Mesenchymal stem cell (in vitro differentiated cells and primary cell): ENCODE results near the gene TMEM170B.

Source experiments
- DNase-seq: peaks from one replicate; pipeline ENCODE4 v3.0.0-alpha.2; 2013
- H2AFZ ChIP-seq: one replicate; pipeline ENCODE4 v1.6.1; 2013; ENCODE audit warnings: low read depth, mild to moderate bottlenecking, control low read depth, inconsistent platforms, low read length, moderate library complexity
- H2AK5ac ChIP-seq: 2 replicates; pipeline ENCODE4 v1.6.1; 2013; ENCODE audit warnings: low read length, moderate library complexity, mild to moderate bottlenecking, inconsistent platforms; ENCODE audit not compliant: severe bottlenecking
- H2BK120ac ChIP-seq: one replicate; pipeline ENCODE4 v1.6.1; 2013; ENCODE audit warnings: low read depth, mild to moderate bottlenecking, inconsistent platforms, low read length, moderate library complexity
- H2BK12ac ChIP-seq, 2 experiments: one replicate each; pipeline ENCODE4 v1.6.1; 2013; ENCODE audit warnings: inconsistent platforms in 2 of 2, low read length in 2 of 2, mild to moderate bottlenecking in 2 of 2, moderate library complexity in 2 of 2, control low read depth in 1 of 2
- H2BK15ac ChIP-seq: one replicate; pipeline ENCODE4 v1.6.1; 2013; ENCODE audit warnings: mild to moderate bottlenecking, low read depth, inconsistent platforms; ENCODE audit not compliant: poor library complexity, severe bottlenecking
- H2BK5ac ChIP-seq: 2 replicates; pipeline ENCODE4 v1.6.1; 2013; ENCODE audit warnings: low read depth, mild to moderate bottlenecking, low read length, control low read depth, inconsistent platforms; ENCODE audit not compliant: poor library complexity, severe bottlenecking
- H3K14ac ChIP-seq, 2 experiments: one replicate each; pipeline ENCODE4 v1.6.1; 2013; ENCODE audit warnings: inconsistent platforms in 2 of 2, low read length in 2 of 2, control low read depth in 1 of 2, mild to moderate bottlenecking in 1 of 2, moderate library complexity in 1 of 2
- H3K18ac ChIP-seq, 2 experiments: one replicate each; pipeline ENCODE4 v1.6.1; 2013; ENCODE audit warnings: inconsistent platforms in 2 of 2, low read length in 2 of 2, control low read depth in 1 of 2, low read depth in 1 of 2, mild to moderate bottlenecking in 1 of 2
- H3K23ac ChIP-seq, 2 experiments: one replicate each; pipeline ENCODE4 v1.6.1; 2013; ENCODE audit warnings: inconsistent platforms in 2 of 2, low read length in 2 of 2, mild to moderate bottlenecking in 2 of 2, moderate library complexity in 2 of 2, control low read depth in 1 of 2
- H3K27ac ChIP-seq: 2 replicates; pipeline ENCODE4 v1.5.1; 2013; ENCODE audit warnings: mild to moderate bottlenecking, moderate library complexity, low read length, control low read depth, inconsistent platforms; ENCODE audit not compliant: poor library complexity, severe bottlenecking
- H3K27me3 ChIP-seq, 2 experiments: 2 replicates each; pipeline versions ENCODE4 v1.6.1 to v1.7.0; 2013; ENCODE audit warnings: low read length in 2 of 2, mild to moderate bottlenecking in 2 of 2, moderate library complexity in 2 of 2, control low read depth in 1 of 2, inconsistent platforms in 1 of 2; ENCODE audit not compliant: control insufficient read depth in 1 of 2, insufficient read depth in 1 of 2
- H3K36me3 ChIP-seq, 2 experiments: 2 replicates each; pipeline versions ENCODE4 v1.6.1 to v1.7.0; 2013; ENCODE audit warnings: low read length in 2 of 2, control low read depth in 1 of 2, inconsistent platforms in 1 of 2, low read depth in 1 of 2, mild to moderate bottlenecking in 1 of 2; ENCODE audit not compliant: insufficient read depth in 2 of 2, control insufficient read depth in 1 of 2
- H3K4ac ChIP-seq, 2 experiments: one replicate each; pipeline ENCODE4 v1.6.1; 2013; ENCODE audit warnings: inconsistent platforms in 2 of 2, low read length in 2 of 2, mild to moderate bottlenecking in 2 of 2, moderate library complexity in 2 of 2, control low read depth in 1 of 2, low read depth in 1 of 2
- H3K4me1 ChIP-seq: 2 replicates; pipeline ENCODE4 v1.6.1; 2013; ENCODE audit warnings: low read depth, low read length, control low read depth; ENCODE audit not compliant: control insufficient read depth, insufficient read depth
- H3K4me2 ChIP-seq: 2 replicates; pipeline ENCODE4 v1.6.1; 2013; ENCODE audit warnings: low read length, mild to moderate bottlenecking, inconsistent platforms; ENCODE audit not compliant: poor library complexity, severe bottlenecking
- H3K4me3 ChIP-seq, 2 experiments: 2 replicates each; pipeline versions ENCODE4 v1.5.1 to v1.7.0; 2013; ENCODE audit warnings: low read length in 2 of 2, mild to moderate bottlenecking in 2 of 2, control low read depth in 1 of 2, low read depth in 1 of 2; ENCODE audit not compliant: insufficient read depth in 1 of 2
- H3K79me1 ChIP-seq: replicated peaks from 2 replicates; pipeline ENCODE4 v1.6.1; 2013; ENCODE audit warnings: mild to moderate bottlenecking, control low read depth, low read length, inconsistent platforms; ENCODE audit not compliant: poor library complexity, severe bottlenecking
- H3K9ac ChIP-seq: 2 replicates; pipeline ENCODE4 v1.7.0; 2013; ENCODE audit warnings: mild to moderate bottlenecking, low read length, moderate library complexity
- H3K9me3 ChIP-seq: 2 replicates; pipeline ENCODE4 v1.7.0; 2013; ENCODE audit warnings: mild to moderate bottlenecking, low read length; ENCODE audit not compliant: control insufficient read depth
- H4K8ac ChIP-seq: one replicate; pipeline ENCODE4 v1.6.1; 2013; ENCODE audit warnings: inconsistent platforms, mild to moderate bottlenecking, low read length, moderate library complexity
- H4K91ac ChIP-seq: one replicate; pipeline ENCODE4 v1.6.1; 2013; ENCODE audit warnings: mild to moderate bottlenecking, low read length, inconsistent platforms
- WGBS: methylation state at CpG from one replicate; pipeline ENCODE4 v1.1.7; 2013; ENCODE audit warnings: mixed read lengths; 5-methylcytosine and 5-hydroxymethylcytosine counted together

Gene TMEM170B

DNA sequence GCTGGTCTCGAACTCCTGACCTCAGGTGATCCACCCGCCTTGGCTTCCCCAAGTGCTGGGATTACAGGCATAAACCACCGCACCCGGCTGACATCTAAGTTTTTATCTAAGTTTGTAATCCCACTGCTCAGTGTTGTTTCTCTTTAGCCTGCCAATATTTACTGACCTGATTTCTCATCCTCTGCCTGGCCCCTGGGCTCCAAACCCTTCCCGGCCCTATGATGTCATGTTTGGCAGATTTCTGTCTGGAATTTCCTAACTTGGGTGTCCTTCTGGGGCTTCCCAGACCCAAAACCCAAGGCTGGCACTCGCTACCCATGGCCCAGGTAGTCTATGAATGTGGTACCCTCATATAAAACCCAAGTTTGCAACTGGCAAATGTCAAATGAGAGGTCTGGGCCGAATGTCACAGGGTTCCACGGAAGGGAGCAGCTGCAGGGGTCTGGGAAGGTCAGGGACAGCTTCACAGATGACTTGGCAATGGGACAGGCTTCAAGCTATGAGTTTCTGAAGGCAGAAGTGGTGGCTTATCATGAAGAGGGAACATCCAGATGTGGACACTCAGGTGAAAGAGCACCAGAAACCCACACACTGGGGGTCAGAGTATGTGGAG is 54.9 kb downstream of the TMEM170B start:
- Histone ChIP-seq H3K36me3 (no peaks in the 10 kb centered on the region), H2BK12ac (no peak overlapping the region), H3K4ac (no peak overlapping the region), H2BK5ac (no peak overlapping the region), H2BK15ac (peak overlapping the region; percentile 13), H3K9ac (no peak overlapping the region), H3K18ac (peak overlapping the region in 1 of 2 experiments; percentile 34), H3K27ac (no peak overlapping the region), H2AK5ac (peak overlapping the region; percentile 46), H2AFZ (no peak overlapping the region), H3K4me3 (no peak overlapping the region), H3K4me2 (no peak overlapping the region), H3K23ac (no peak overlapping the region), H3K27me3 (no peaks in the 10 kb centered on the region), H3K9me3 (no peaks in the 10 kb centered on the region), H3K79me1 (peaks cover 10% of the 10 kb centered on the region), H4K8ac (peak overlapping the region; percentile 61), H2BK120ac (no peak overlapping the region), H3K14ac (peak overlapping the region in 1 of 2 experiments; percentile 55), H3K4me1 (peaks cover 3% of the 10 kb centered on the region), H4K91ac (no peak overlapping the region)
- 81% methylated on average over 8 of the region's 8 CpGs for WGBS
- no peak for DNase-seq

DNA sequence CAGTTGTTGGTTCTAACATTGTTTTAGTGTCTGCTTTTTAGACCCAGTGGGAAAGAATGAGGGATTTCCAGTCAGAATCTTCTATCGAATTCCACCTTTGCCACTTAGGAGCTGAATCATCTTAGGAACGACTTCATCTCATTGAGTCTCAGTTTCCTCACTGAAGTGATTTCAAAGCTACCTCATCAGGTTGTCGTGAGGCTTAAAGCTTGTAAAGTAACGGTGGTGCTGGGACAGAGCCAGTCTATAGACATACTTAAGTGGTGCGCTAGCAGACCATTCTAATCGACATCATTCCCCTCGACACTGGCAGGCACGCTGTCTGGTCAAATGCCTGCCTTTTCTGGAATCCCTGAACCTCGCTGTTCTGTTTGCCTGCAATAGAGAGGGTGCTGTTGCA is 55.5 kb downstream of the TMEM170B start:
- Histone ChIP-seq H3K4me2 (no peak overlapping the region), H3K14ac (no peak overlapping the region), H3K36me3 (no peaks in the 10 kb centered on the region), H3K9me3 (no peaks in the 10 kb centered on the region), H3K23ac (no peak overlapping the region), H3K4me1 (peaks cover 3% of the 10 kb centered on the region), H4K91ac (no peak overlapping the region), H3K27me3 (no peaks in the 10 kb centered on the region), H2AK5ac (peak overlapping the region; percentile 46), H3K79me1 (peaks cover 8% of the 10 kb centered on the region), H2BK12ac (no peak overlapping the region), H3K9ac (no peak overlapping the region), H2BK5ac (no peak overlapping the region), H3K4ac (no peak overlapping the region), H3K4me3 (no peak overlapping the region), H2BK120ac (no peak overlapping the region), H2BK15ac (no peak overlapping the region), H3K18ac (no peak overlapping the region), H4K8ac (no peak overlapping the region), H2AFZ (no peak overlapping the region), H3K27ac (no peak overlapping the region)
- no peak for DNase-seq
- WGBS = 78% methylated on average over 7 of the region's 9 CpGs

DNA sequence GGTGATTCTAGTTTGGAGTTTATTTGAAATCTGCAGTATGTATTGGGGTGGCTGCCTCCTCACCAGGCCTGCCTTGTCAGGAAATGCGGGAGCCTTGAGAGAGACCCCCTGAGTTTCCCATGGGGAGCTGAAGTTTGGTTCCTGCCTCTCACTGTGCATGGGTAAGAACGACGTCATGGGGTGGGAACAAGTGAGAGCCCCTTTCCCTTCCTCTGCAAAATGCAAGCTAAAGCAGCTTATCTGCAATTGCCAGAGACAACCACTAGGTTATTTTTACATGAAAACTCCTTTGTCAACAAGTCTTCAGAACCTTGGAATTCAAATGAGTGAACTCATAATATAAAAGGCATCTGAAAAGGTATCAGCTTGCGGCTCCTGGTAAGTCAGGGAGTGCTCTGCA is 58.4 kb downstream of the TMEM170B start:
- Histone ChIP-seq H4K8ac (no peak overlapping the region), H3K9ac (no peak overlapping the region), H3K27ac (no peak overlapping the region), H3K9me3 (no peaks in the 10 kb centered on the region), H3K14ac (no peak overlapping the region), H3K4me3 (no peak overlapping the region), H3K4me2 (no peak overlapping the region), H3K23ac (no peak overlapping the region), H2BK120ac (no peak overlapping the region), H3K4me1 (peaks cover 2% of the 10 kb centered on the region), H2BK15ac (no peak overlapping the region), H4K91ac (no peak overlapping the region), H3K18ac (peak overlapping the region in 1 of 2 experiments; percentile 21), H2BK12ac (peak overlapping the region in 1 of 2 experiments; percentile 31), H3K36me3 (no peaks in the 10 kb centered on the region), H3K27me3 (no peaks in the 10 kb centered on the region), H2BK5ac (no peak overlapping the region), H2AK5ac (peak overlapping the region; percentile 90), H2AFZ (no peak overlapping the region), H3K4ac (no peak overlapping the region), H3K79me1 (peaks cover 8% of the 10 kb centered on the region)
- DNase-seq = no peak
- WGBS = 62% methylated on average over 3 of the region's 4 CpGs

DNA sequence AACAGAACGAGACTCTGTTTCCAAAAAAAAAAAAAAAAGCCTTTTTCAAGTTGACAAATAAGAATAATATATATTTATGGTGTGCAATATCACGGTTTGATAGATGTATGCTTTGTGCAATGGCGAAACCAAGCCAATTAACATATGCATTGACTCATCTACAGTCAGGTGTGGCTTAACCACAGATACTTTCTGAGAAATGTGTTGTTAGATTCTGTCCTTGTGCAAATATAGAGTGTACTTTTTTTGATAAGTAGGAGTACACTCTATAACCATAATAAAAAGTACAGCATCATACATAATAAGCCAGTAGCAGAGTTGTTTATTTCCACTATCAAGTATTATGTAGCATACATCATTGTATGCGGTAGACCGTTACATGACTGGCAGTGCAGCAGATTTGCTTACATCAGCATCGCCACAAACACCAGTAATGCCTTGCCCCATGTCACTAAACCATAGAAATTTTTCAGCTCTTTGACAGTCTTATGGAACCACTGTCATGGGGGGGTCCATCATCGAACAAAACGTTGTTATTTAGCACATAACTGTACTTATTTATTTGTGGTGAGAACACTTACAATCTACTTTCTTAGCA is 59.2 kb downstream of the TMEM170B start:
- DNase-seq = no peak
- Histone ChIP-seq H4K91ac (peak overlapping the region; percentile 3), H3K23ac (no peak overlapping the region), H3K4ac (no peak overlapping the region), H3K36me3 (no peaks in the 10 kb centered on the region), H3K79me1 (peaks cover 8% of the 10 kb centered on the region), H2AK5ac (no peak overlapping the region), H3K18ac (no peak overlapping the region), H2AFZ (no peak overlapping the region), H2BK5ac (no peak overlapping the region), H4K8ac (no peak overlapping the region), H3K27ac (no peak overlapping the region), H3K14ac (no peak overlapping the region), H3K4me1 (peaks cover 2% of the 10 kb centered on the region), H3K4me2 (no peak overlapping the region), H3K27me3 (no peaks in the 10 kb centered on the region), H3K9ac (no peak overlapping the region), H2BK12ac (no peak overlapping the region), H3K4me3 (no peak overlapping the region), H3K9me3 (no peaks in the 10 kb centered on the region), H2BK15ac (no peak overlapping the region), H2BK120ac (no peak overlapping the region)
- WGBS = 87% methylated on average over 5 of the region's 8 CpGs
